GM20431 (cell line): ENCODE measurements around the gene SMCHD1.

Source experiments
- in situ Hi-C: fragments of 300-500 bp; cut with MseI, MboI; formaldehyde crosslinking; loops from one replicate; pipeline ENCODE4 v1.15.0; 2020; ENCODE audit warnings: low sequenced_read_pairs; ENCODE audit not compliant: unreplicated experiment

Gene SMCHD1

GRCh38 chr18:2655178-2655953 lies at the start of gene SMCHD1:
TSS of gene SMCHD1 (plus strand) at chr18:2655726. CDS start at chr18:2656076, 350 bp downstream.
- in situ Hi-C loops: no loop called here

GRCh38 chr18:2606335-2606734 lies 49.2 kb upstream of the SMCHD1 start:
- in situ Hi-C loops: no loop called here

GRCh38 chr18:2609604-2610003 lies 45.9 kb upstream of the SMCHD1 start:
- in situ Hi-C loops: no loop called here

GRCh38 chr18:2610549-2610948 lies 45.0 kb upstream of the SMCHD1 start:
- in situ Hi-C loops: no loop called here

DNA sequence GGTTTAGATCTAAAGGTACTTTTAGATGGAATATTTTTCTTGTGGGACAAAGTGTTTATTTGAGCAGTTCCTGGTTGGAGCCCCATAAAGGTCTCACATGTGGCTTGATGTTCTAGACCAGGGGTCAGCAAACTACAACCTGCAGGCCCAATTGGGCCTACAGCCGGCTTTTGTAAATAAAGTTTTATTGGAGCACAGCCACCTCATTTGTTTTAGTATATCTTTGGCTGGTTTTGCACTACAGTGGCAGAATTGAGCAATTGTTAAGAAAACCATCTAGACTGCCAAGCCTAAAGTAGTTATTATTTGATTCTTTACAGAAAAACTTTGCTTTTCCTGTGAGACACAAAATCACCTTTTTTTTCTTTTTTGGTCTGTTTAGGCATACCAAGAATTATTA lies 42.5 kb upstream of the SMCHD1 start:
- in situ Hi-C loops: no loop called here

- in situ Hi-C loops: no loop called here
Measured at GRCh38 chr18:2617401-2617998, 38.0 kb upstream of the SMCHD1 start.

GRCh38 chr18:2618009-2618408 lies 37.5 kb upstream of the SMCHD1 start:
- in situ Hi-C loops: no loop called here

GRCh38 chr18:2625217-2625616 lies 30.3 kb upstream of the SMCHD1 start:
- in situ Hi-C loops: no loop called here

DNA sequence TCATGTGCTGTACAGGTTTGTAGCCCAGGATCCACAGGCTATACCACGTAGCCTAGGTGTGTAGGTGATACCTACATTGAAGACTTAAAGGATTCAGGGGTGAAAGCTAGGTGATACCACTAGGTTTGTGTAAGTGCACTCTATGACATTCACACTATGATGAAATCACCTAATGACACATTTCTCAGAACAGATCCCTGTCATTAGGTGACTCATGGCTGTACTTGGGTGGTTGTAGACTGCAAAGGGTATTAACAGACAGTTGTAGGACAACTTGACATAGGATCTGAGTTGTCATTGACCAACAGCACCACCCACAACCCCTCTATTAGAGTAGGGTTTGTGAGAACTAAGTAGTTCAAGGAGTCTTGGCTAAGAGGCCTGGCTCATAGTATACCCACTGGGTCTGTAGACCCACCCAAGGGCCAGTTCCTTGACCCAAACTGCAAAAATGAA lies 27.7 kb upstream of the SMCHD1 start:
- in situ Hi-C loops: no loop called here

DNA sequence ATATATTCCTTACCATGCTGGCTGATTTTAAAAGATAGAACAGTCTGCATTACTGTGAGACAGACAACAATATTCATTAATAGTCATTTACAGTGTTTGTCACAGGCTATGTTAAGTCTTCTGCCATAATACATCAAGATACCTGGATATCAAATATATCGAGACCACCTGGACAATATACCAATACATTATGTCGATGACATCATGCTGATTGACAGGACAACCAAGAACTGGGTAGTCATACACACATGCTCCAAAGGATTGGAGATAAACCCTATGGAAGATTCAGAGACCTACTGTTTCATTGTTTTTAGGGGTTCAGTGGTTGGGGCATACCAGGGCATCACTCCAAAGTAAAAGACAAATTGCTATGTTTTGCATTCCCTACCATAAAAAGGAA lies 26.5 kb upstream of the SMCHD1 start:
- in situ Hi-C loops: no loop called here

DNA sequence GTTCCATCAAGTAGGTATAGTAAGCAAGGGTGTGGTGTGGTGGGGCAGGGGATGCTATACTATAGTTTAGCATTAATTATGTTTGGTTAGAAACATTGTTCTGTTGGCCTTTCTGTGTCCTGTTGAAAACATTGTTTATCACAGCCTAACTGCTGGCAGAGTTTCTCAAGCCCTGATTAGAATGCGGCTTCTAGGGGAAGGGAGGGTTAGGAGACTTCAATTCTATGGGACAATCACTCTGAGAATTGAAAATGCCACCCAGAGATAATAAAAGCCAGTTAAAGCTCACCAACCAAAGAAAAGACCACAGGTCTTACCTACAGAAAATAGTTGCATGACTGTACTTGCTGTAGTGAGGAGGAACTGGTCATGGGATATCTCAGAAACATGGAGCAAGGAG lies 19.9 kb upstream of the SMCHD1 start:
- in situ Hi-C loops: no loop called here

- in situ Hi-C loops: no loop called here
Measured at GRCh38 chr18:2636126-2636631, 19.3 kb upstream of the SMCHD1 start.

DNA sequence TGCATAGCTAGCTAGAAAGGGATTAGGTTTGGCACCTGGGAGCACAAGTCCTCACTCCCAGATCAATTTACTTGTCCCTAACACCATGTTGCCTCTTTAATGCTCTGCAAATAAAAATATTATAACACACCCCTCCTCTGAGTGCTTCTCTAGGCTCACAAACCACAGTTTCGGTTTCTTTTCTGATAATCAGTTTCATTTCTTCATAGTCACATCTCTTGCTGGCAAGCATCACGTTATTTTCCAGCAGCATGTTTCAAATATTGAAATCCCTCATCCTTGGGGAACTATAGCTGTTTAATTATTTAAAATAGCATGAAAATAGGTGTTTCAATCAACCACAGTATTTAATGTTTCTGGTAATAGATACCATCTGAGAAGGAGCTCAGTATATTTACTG lies 13.9 kb upstream of the SMCHD1 start:
- in situ Hi-C loops: no loop called here

DNA sequence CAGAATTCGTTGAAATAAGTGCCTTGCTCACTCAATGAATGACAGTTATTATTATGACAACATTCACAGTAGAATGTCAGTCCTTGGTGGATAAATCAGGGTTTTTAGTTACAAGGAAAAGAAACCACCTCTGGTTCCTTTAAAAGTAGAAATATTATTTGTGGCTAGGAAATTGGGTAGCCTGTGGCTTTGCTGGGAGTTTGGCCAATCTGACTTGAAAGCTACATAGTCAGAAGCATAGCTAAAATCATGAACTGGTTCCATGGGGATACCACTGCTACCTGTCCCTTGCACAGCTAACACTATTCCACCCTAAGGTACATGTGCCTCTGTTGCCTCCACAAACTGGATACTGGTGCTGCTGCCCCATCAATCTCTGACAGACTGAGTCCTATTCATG lies 12.8 kb upstream of the SMCHD1 start:
- in situ Hi-C loops: no loop called here

DNA sequence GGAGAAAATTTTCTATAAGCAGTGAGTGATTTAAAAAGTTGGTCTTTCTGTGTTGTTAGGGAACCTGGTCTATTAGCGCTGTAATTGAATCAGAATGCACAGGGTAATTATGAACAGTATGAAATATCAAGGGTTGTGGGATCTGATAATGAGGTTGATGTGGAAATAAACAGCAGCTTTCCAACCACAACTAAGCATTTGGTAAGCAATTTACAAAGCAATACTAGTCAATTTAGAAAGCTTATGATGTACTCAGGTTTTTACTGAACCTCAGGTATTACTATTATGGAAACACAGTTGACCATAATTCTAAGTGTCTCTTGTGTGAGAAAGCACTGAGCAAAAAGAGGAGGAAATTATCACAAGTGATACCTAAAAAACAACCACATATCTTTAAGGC lies 11.0 kb upstream of the SMCHD1 start:
- in situ Hi-C loops: no loop called here

DNA sequence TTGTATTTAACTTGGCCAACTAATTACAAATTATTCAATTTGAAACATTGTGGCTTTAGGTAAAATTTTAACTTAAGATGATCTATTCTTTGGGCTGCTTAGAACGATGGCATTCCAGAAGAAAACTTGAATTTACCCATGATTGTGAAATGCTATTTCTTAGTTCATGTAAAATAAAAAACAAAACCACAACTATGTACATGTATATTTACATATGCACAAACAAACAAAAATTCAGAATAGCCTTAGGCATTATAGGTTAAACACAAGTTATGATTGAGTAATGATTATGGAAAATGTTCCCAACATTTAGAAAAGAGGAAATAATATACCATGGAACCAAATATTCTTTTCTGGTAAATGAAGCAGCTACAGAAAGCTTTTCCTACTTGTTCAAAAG lies 3.5 kb upstream of the SMCHD1 start:
- in situ Hi-C loops: no loop called here

- in situ Hi-C loops: no loop called here
Measured at GRCh38 chr18:2653467-2653866, 2.1 kb upstream of the SMCHD1 start.

DNA sequence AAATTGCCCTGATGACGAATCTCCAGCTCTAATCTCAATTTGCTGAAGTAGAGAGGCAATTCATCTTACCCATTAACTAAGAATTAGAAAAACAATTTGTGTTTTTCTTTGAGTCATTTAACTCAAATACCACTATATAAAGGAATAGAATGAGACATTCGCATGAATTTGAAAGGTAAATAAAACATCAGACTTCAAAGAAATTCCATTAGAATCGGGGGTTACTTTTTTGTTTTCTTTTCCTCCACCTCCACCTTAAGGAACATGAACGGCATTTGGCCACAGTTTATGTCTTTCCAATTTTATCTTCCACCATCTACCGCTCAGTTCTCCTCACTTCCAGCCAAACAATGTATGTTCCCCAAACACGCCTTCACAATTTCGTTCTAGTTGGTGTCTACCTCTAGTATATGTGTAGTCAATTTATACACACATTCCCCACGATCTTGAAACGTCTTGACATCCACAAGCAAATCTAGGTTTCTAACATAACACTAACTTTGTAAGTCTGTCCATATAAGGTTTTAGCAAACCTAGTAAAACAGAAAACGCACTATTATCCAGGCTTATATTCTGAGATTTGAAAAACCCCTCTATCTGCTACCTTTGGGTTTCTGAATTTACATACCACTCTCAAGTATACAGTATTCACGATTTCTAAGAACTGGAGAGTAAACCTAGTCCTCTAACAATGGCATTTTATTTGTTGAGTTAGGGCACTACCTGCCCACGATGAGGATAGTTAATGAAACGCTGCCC lies 1.2 kb upstream of the SMCHD1 start:
- in situ Hi-C loops: no loop called here

DNA sequence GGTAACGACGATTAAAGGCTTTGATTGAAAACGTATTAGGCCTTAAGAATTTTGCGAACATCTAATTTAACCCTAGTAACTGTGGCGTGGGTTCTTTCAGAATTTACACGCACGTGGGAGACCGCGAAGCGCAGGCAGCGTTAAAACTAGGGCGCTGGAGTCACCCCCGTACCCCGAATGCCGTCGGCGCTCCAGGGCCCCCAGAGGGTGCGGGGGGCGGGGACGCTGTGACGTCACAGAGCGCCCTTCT lies 673 bp upstream of the SMCHD1 start:
- in situ Hi-C loops: no loop called here

DNA sequence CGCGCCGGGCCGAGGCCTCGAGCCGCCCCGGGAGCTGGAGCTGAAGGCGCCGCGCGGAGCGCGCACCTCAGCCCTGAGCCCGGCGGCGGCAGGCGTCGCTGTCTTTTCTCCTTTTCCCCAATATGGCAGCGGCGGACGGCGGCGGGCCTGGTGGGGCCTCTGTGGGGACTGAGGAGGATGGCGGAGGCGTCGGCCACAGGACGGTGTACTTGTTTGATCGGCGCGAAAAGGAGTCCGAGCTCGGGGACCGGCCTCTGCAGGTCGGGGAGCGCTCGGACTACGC lies 369 bp downstream of the SMCHD1 start:
- in situ Hi-C loops: no loop called here

- in situ Hi-C loops: no loop called here
Measured at GRCh38 chr18:2656237-2656980, 883 bp downstream of the SMCHD1 start.
